HepG2 (cell line): ENCODE results near the gene LTBR. TPM values are rescaled to one million over a fixed set of nuclear protein-coding genes. Genes with fewer than 3 reads are reported as not detected.
A peak's percentile ranks its signal among the peaks of the same experiment; 100 is the strongest.

Experiments used
- ATAC-seq: fragments of 200-7000 bp; cut with Tn5 transposase; 3 replicates; pipeline ENCODE4 v1.9.1; 2020; ENCODE audit warnings: mild to moderate bottlenecking, moderate library complexity
- BruUV-seq: library from RNA; stranded (reverse); fragments of 400-500 nt; replicated peaks from 2 replicates; lab custom pipeline; 2021; lab: Mats Ljungman, UMichigan
- CTCF ChIA-PET: fragments of 300-600 bp; formaldehyde crosslinking; extraction: SDS; loops from one replicate; lab custom pipeline; 2021; ENCODE audit warnings: low total read pairs, inconsistent platforms, low intra/inter-chr PET ratio; lab: Yijun Ruan, JAX
- POLR2A ChIA-PET: fragments of 350-600 bp; sonication (Branson Sonifier 250); formaldehyde crosslinking; loops from one replicate; lab custom pipeline; 2020; ENCODE audit warnings: antibody characterized with exemption, inconsistent platforms; lab: Yijun Ruan, JAX
- DNase-seq: peaks from one replicate; pipeline ENCODE4 v3.0.0-alpha.2; 2015; ENCODE audit warnings: low spot score
- FAIRE-seq: peaks from 3 replicates; lab custom pipeline; 2011; peaks lifted over from hg19 to GRCh38; lab: Jason Lieb, UNC
- H2AFZ ChIP-seq: one replicate; pipeline ENCODE4 v1.6.1; 2011; ENCODE audit warnings: low read length, inconsistent platforms
- H3K27ac ChIP-seq: fragments of 300-600 bp; 3 replicates; pipeline ENCODE4 v1.8.0; 2011; ENCODE audit warnings: mixed run types, mild to moderate bottlenecking, mixed read lengths, low read length, inconsistent platforms; ENCODE audit not compliant: insufficient read depth; ENCODE audit errors: extremely low read length
- H3K27me3 ChIP-seq, 2 experiments: fragments of 200-600 bp in 1 of 2; 2 replicates in 1 of 2; 3 replicates in 1 of 2; pipeline versions ENCODE4 v1.6.0 to v1.8.0; 2011; ENCODE audit warnings: low read length in 2 of 2, mild to moderate bottlenecking in 2 of 2, moderate library complexity in 2 of 2, inconsistent platforms in 1 of 2; ENCODE audit not compliant: insufficient read depth in 2 of 2, control insufficient read depth in 1 of 2
- H3K36me3 ChIP-seq, 2 experiments: fragments of 200-600 bp in 1 of 2; replicated peaks in 1 of 2; 2 replicates in 1 of 2; 3 replicates in 1 of 2; pipeline versions ENCODE4 v1.5.1 to v1.8.0; 2011; ENCODE audit warnings: low read length in 2 of 2, inconsistent platforms in 1 of 2; ENCODE audit not compliant: insufficient read depth in 2 of 2, control insufficient read depth in 1 of 2
- H3K4me1 ChIP-seq: 2 replicates; pipeline ENCODE4 v1.5.1; 2012; ENCODE audit warnings: low read length, inconsistent platforms; ENCODE audit not compliant: insufficient read depth
- H3K4me2 ChIP-seq: 2 replicates; pipeline ENCODE4 v1.6.0; 2011; ENCODE audit warnings: low read depth, low read length, inconsistent platforms
- H3K4me3 ChIP-seq, 3 experiments: fragments of 200-600 bp in 1 of 3; sonication (generic), shearing (Covaris generic) in 1 of 3; replicated peaks in 1 of 3; 2 replicates each; pipeline ENCODE4 v1.5.1; 2011 to 2016; ENCODE audit warnings: low read length in 3 of 3, inconsistent platforms in 2 of 3, low read depth in 2 of 3, mild to moderate bottlenecking in 2 of 3, control low read depth in 1 of 3, mixed read lengths in 1 of 3; ENCODE audit not compliant: insufficient read depth in 1 of 3
- H3K79me2 ChIP-seq: one replicate; pipeline ENCODE4 v1.6.1; 2011; ENCODE audit warnings: low read length, inconsistent platforms; ENCODE audit not compliant: insufficient read depth
- H3K9ac ChIP-seq: 2 replicates; pipeline ENCODE4 v1.6.0; 2011; ENCODE audit warnings: mild to moderate bottlenecking, low read depth, low read length, inconsistent platforms; ENCODE audit not compliant: insufficient read depth
- H3K9me3 ChIP-seq: 2 replicates; pipeline ENCODE4 v1.5.1; 2012; ENCODE audit warnings: mild to moderate bottlenecking, low read length
- H4K20me1 ChIP-seq: 2 replicates; pipeline ENCODE4 v1.6.0; 2011; ENCODE audit warnings: inconsistent platforms, mild to moderate bottlenecking, low read length, moderate library complexity; ENCODE audit not compliant: insufficient read depth
- MLXIP ChIP-seq: sonication (generic); formaldehyde crosslinking; IDR thresholded peaks from 2 replicates; pipeline ENCODE4 v1.9.0; 2021; ENCODE audit warnings: missing genetic modification reagents, borderline replicate concordance
- NFKBIZ ChIP-seq: IDR thresholded peaks from 2 replicates; pipeline ENCODE4 v1.6.1; 2018; ENCODE audit warnings: missing genetic modification reagents, missing compliant biosample characterization
- ZNF430 ChIP-seq: sonication (generic); formaldehyde crosslinking; IDR thresholded peaks from 2 replicates; pipeline ENCODE4 v1.9.0; 2021; ENCODE audit warnings: mild to moderate bottlenecking, missing genetic modification reagents
- ZNF747 ChIP-seq: sonication (generic); formaldehyde crosslinking; IDR thresholded peaks from 2 replicates; pipeline ENCODE4 v1.8.1; 2023; ENCODE audit warnings: missing genetic modification reagents, mild to moderate bottlenecking, borderline replicate concordance
- WGBS: methylation state at CpG from one replicate; pipeline ENCODE4 v1.1.6; 2017; ENCODE audit warnings: low lambda C conversion rate; 5-methylcytosine and 5-hydroxymethylcytosine counted together
- in situ Hi-C: cut with HindIII; loops from 2 replicates; pipeline ENCODE4 v1.10.0; 2017; ENCODE audit warnings: low pct_unique_long_range_greater_than_20kb; ENCODE audit not compliant: extremely low pct_ligation_motif_present
- intact Hi-C: fragments of 100-400 bp; cut with micrococcal nuclease; formaldehyde crosslinking; loops from one replicate; pipeline ENCODE4 v1.10.0; 2022; ENCODE audit not compliant: unreplicated experiment
- polyA plus RNA-seq, 8 experiments: library from polyadenylated mRNA; depleted of rRNA in 3 of 8; stranded (reverse) in 7 of 8; unstranded in 1 of 8; fragments of >200 nt; fragmentation: Illumina TruSeq in 4 of 8; extraction: Trizol in 4 of 8; gene quantifications; 2 replicates each; pipeline versions ENCODE4 v1.2.1 to v1.2.3, GENCODE V29; 2011 to 2016; ENCODE audit warnings: low read depth in 4 of 8, missing spikeins in 1 of 8, mixed read lengths in 1 of 8; ENCODE audit not compliant: insufficient read depth in 1 of 8
- total RNA-seq, 5 experiments: library from RNA; depleted of rRNA; stranded (reverse); fragments of >200 nt; fragmentation: Illumina TruSeq; extraction: Trizol; gene quantifications; 2 replicates each; pipeline ENCODE4 v1.2.3, GENCODE V29; 2016; ENCODE audit warnings: low read depth in 1 of 5

LTBR gene
- total and polyA plus RNA-seq, 2 of the 13 experiments (the other 11 are each of a cell fraction or from before 2014, with no cell fraction given), result 31.4 to 34.8 TPM

- Histone ChIP-seq H3K9ac (no peak overlapping the region), H2AFZ (peak overlapping the region; percentile 88), H3K27ac (no peak overlapping the region), H4K20me1 (no peaks in the 10 kb centered on the region), H3K27me3 (peaks cover 2 to 12% of the 10 kb centered on the region in 2 experiments; a peak in 2 of 5 replicates), H3K4me2 (peak overlapping the region; percentile 62), H3K9me3 (no peaks in the 10 kb centered on the region), H3K79me2 (no peaks in the 10 kb centered on the region), H3K4me1 (peaks cover 58% of the 10 kb centered on the region), H3K36me3 (no peaks in the 10 kb centered on the region), H3K4me3 (peak overlapping the region in 1 of 3 experiments; percentile 12; a peak in 1 of 6 replicates)
- WGBS, result 46% methylated on average over 5 of the region's 6 CpGs
- ChIA-PET POLR2A (interaction anchor here (1.0 to 4.2 kb wide), 6 partner anchors 28 to 112 kb away, joined by 4 to 20 read pairs (median 8); partner anchors contain the start of genes GAPDH, LTBR, TAPBPL and VAMP1), CTCF (interaction anchor here (1.2 to 2.6 kb wide), 4 partner anchors 41 to 131 kb away, joined by 3 to 29 read pairs (median 4); no protein-coding TSS in a partner anchor)
- DNase-seq (no peak), FAIRE-seq (no peak), ATAC-seq (peak; percentile 54)
- no TSS peak for BruUV-seq
- no peak for TF ChIP-seq NFKBIZ
- TF ChIP-seq ZNF430 (CRISPR knock-in tag), result 0 out of 2 replicates have a peak, but pooled peaks have one; percentile 37
- no peak for TF ChIP-seq ZNF747 (CRISPR knock-in tag)
- no peak for TF ChIP-seq MLXIP (CRISPR knock-in tag)
- in situ Hi-C loops (loop anchor here (5.0 to 10.0 kb wide), 2 partner anchors 38 to 111 kb away; partner anchors contain the start of gene GAPDH), intact Hi-C loops (loop anchor here (5.0 kb wide), 2 partner anchors 87 to 133 kb away; partner anchors contain the start of gene IFFO1)
These were observed 40.0 kb downstream of the LTBR start for GRCh38 chr12:6424008-6424347.
